HG03045 (cell line): ENCODE results near the gene DNAH1.
A peak's percentile ranks its signal among the peaks of the same experiment; 100 is the strongest.

Source experiments
- ATAC-seq: cut with Tn5 transposase; IDR thresholded peaks from one replicate; pipeline ENCODE4 v1.9.1; 2021; ENCODE audit warnings: mild to moderate bottlenecking, moderate library complexity; ENCODE audit not compliant: unreplicated experiment

DNAH1 gene

GRCh38 chr3:52442409-52443267 lies 126.5 kb downstream of the DNAH1 start:
- ATAC-seq, result no peak

DNA sequence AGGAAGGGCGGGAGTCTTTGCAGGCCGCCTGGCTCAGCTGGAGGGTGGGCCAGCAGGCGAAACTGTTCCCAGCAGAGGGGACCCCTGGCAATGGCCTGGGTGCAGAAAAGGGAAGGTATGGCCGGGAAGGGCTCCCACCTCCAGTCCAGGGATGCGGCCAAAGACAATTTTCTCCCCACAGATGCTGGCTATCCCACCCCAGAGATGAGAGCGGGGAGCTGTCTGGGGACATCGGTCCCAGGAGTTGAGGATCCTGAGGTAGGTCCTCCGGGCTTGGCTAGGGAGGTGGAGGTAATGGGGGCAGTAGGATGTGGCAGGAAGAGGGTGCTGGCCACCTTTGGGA lies 127.1 kb downstream of the DNAH1 start:
- no peak for ATAC-seq

DNA sequence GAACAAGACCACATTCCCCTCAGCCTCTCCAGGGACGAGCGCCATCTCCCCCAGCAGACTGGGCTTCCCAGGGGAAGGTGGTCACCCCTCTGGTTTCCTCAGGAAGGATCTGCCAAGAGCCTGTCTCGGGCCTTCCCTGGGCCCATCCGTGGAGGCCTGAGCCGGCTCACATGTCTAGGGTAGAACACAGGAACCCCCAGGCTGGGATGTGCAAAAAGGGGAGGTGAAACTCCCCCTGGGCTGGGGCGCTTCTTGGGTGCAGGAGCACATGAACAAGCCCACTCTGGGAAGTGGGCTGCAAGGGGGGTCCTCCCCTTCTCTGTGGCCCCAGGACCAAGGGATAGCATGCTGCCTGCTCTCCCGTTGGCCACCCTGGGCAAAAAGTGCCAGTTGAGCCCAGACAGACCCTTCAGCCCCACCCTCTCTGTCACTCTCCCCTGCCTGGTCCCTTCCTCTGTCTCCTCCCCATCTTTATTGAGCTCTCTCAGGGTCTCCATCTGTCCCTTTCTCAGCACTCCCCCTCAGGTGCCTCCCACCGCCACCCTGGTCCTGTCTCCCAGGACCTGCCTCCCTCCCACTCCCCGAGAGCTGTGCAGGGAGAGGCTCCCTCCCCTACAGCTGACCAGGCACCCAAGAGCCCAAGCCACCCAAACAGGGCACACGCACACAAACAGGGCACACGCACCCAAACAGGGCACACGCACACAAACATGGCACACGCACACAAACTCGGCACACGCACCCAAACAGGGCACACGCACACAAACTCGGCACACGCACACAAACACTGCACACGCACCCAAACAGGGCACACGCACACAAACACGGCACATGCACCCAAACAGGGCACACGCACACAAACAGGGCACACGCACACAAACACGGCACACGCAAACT lies 127.9 kb downstream of the DNAH1 start:
- no peak for ATAC-seq

DNA sequence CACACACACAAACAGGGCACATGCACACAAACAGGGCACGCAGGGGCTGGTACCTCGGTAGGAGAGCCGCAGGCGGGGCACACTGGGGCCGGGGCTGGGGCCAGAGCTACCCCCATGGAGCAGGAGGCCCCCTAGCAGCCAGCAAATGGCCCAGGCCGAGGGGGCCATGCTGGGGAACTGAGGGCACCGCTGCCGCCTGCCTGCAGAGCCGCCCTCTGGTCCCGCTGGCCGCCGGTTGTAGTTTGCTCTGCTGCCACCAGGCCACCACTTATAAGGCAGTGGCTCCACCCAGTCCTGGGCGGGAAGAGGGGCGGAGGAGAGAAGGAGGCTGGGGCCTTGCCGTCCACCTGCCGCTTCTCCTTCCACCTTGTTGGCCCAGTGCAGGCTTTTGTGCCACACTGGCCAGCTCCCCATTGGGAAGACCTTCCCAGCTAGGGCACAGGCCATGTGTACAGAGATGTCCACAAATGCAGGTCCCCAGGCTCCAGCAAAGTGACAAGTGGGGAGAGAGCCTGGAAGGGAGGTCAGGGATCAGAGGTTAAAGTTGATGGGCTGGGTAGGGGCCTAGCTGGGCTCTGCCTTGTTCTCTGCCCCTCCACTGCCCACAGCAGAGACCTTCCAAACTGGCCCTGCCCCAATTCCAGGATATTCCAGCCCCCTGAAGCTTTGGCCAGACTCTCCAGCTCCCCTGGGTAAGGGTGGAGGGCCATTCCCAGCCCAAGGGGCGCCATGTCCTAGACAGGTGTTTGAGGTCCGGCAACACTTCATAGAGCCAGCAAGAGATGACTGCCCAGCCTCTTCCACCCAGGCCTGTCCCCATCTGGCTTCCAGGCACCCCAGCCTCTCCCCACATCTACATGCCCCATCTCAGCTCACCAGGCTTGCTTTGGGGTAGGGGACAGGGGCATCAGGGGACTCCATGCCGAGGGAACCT lies 129.0 kb downstream of the DNAH1 start, which contains the start of gene SEMA3G:
Gene SEMA3G, minus strand, starts transcription at position 244 of the 934 bp plus-strand sequence. Its CDS starts 76 bp downstream, at position 168.
- ATAC-seq, result peak; percentile 71

DNA sequence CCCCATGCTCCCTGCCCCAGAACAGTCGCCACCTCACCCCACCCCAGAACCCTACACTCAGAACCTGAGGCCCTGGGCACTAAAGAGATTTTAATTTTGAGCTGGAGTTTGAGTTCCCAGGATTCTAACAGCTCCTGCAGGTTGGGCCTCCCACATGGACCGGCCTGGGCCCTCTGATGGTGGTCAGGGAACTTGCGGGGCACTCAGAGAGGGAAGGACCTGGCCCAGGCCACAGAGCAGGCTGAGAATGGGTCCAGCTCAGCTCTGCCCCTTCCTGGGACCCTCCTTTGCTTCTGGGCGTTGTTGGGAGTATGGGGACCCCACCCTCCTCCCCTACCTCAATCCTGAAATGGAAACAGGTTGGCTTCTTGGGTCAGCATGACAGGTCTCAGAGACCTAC lies 129.9 kb downstream of the DNAH1 start:
- ATAC-seq, result no peak

GRCh38 chr3:52446631-52447511 lies 130.8 kb downstream of the DNAH1 start:
- no peak for ATAC-seq

GRCh38 chr3:52447512-52448355 lies 131.6 kb downstream of the DNAH1 start:
- ATAC-seq, result no peak
